ENCODE measurements around the gene GFOD1.

DNA sequence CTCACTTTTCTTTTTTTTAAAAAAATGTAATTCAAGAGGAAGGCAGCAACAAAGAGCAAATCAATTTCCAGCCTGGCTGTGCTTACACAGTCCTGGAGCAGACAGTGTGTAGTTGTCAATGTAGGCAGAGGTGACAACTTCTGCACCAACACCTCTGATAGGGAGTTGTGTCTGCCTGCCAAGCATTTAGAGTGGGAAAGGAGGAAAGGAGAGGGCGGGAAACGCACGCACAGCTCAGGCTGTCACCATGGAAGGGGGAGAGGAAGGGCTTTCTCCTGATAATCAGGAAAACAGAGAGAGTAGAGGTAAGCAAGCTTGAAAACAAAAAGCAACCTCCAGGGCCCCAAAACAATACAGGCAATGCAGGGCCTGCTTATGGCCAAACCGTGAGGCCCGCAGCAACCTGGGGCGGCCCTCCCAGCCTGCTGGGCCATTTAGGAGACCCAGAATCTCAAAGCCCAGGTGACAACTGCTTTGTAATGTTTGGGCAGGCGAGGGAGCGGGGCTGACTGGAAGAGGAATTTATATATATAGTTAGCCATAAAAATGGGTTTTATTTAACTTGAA, 41.5 kb upstream of the GFOD1 start:
- TF ChIP-seq CTCF (IDR thresholded peaks at IDR 0.05) (no peak), POLR2A (IDR thresholded peaks at IDR 0.05) (no peak)

Measured in heart left ventricle (tissue), 13 donors.